H9 (cell line): Measurements from ENCODE around the gene EAF2. TPM values are rescaled to one million over a fixed set of nuclear protein-coding genes. Genes with fewer than 3 reads are reported as not detected.

Source experiments
- DNase-seq: peaks from one replicate; pipeline ENCODE4 v3.0.0-alpha.2; 2017
- H2AFZ ChIP-seq: one replicate; pipeline ENCODE4 v1.6.1; 2013; ENCODE audit warnings: mild to moderate bottlenecking, low read length, control low read depth, moderate library complexity
- H2AK5ac ChIP-seq: 2 replicates; pipeline ENCODE4 v1.6.1; 2013; ENCODE audit warnings: low read length, control low read depth, mixed read lengths; ENCODE audit not compliant: insufficient read length
- H2BK120ac ChIP-seq: one replicate; pipeline ENCODE4 v1.6.1; 2013; ENCODE audit warnings: low read depth, mild to moderate bottlenecking, low read length, control low read depth, inconsistent platforms; ENCODE audit not compliant: poor library complexity, severe bottlenecking
- H2BK12ac ChIP-seq: 2 replicates; pipeline ENCODE4 v1.6.1; 2013; ENCODE audit warnings: low read length, control low read depth, mixed read lengths, low read depth; ENCODE audit not compliant: insufficient read length
- H2BK15ac ChIP-seq: 2 replicates; pipeline ENCODE4 v1.6.1; 2013; ENCODE audit warnings: low read depth, low read length, control low read depth
- H2BK20ac ChIP-seq: one replicate; pipeline ENCODE4 v1.6.1; 2013; ENCODE audit warnings: low read depth, mild to moderate bottlenecking, low read length, control low read depth, inconsistent platforms; ENCODE audit not compliant: poor library complexity, severe bottlenecking
- H2BK5ac ChIP-seq: 2 replicates; pipeline ENCODE4 v1.6.1; 2013; ENCODE audit warnings: low read length, control low read depth, mixed read lengths; ENCODE audit not compliant: insufficient read length
- H3K14ac ChIP-seq: 2 replicates; pipeline ENCODE4 v1.6.1; 2013; ENCODE audit warnings: low read length, control low read depth; ENCODE audit not compliant: insufficient read depth
- H3K18ac ChIP-seq: 2 replicates; pipeline ENCODE4 v1.6.1; 2013; ENCODE audit warnings: low read depth, mild to moderate bottlenecking, mixed read lengths, low read length, control low read depth; ENCODE audit not compliant: insufficient read length
- H3K23ac ChIP-seq: 2 replicates; pipeline ENCODE4 v1.6.1; 2013; ENCODE audit warnings: low read length, control low read depth, mixed read lengths, low read depth; ENCODE audit not compliant: insufficient read length
- H3K23me2 ChIP-seq: 2 replicates; pipeline ENCODE4 v1.6.1; 2013; ENCODE audit warnings: low read depth, mild to moderate bottlenecking, mixed read lengths, low read length, control low read depth; ENCODE audit not compliant: insufficient read length, poor library complexity, severe bottlenecking
- H3K27ac ChIP-seq: 2 replicates; pipeline ENCODE4 v1.5.1; 2013; ENCODE audit warnings: low read length, control low read depth, mixed read lengths, low read depth; ENCODE audit not compliant: insufficient read length
- H3K27me3 ChIP-seq: 2 replicates; pipeline ENCODE4 v1.6.1; 2013; ENCODE audit warnings: low read length, control low read depth, inconsistent platforms; ENCODE audit not compliant: insufficient read depth
- H3K4ac ChIP-seq: 2 replicates; pipeline ENCODE4 v1.6.1; 2013; ENCODE audit warnings: low read depth, mild to moderate bottlenecking, control low read depth, inconsistent platforms, low read length, moderate library complexity
- H3K4me1 ChIP-seq: 2 replicates; pipeline ENCODE4 v1.6.1; 2013; ENCODE audit warnings: low read length, control low read depth, inconsistent platforms; ENCODE audit not compliant: insufficient read depth
- H3K4me2 ChIP-seq: 2 replicates; pipeline ENCODE4 v1.6.1; 2013; ENCODE audit warnings: low read length, control low read depth, mixed read lengths; ENCODE audit not compliant: insufficient read length, insufficient read depth
- H3K56ac ChIP-seq: 2 replicates; pipeline ENCODE4 v1.6.1; 2013; ENCODE audit warnings: low read depth, mild to moderate bottlenecking, mixed read lengths, low read length, control low read depth; ENCODE audit not compliant: insufficient read length
- H3K79me1 ChIP-seq: 2 replicates; pipeline ENCODE4 v1.6.1; 2013; ENCODE audit warnings: low read depth, mild to moderate bottlenecking, moderate library complexity, low read length, control low read depth, inconsistent platforms; ENCODE audit not compliant: insufficient read depth, poor library complexity, severe bottlenecking
- H3K79me2 ChIP-seq: 2 replicates; pipeline ENCODE4 v1.6.1; 2013; ENCODE audit warnings: low read length, control low read depth, inconsistent platforms; ENCODE audit not compliant: insufficient read depth
- H3K9ac ChIP-seq: 2 replicates; pipeline ENCODE4 v1.6.1; 2013; ENCODE audit warnings: low read length, control low read depth, mixed read lengths; ENCODE audit not compliant: insufficient read length; ENCODE audit errors: extremely low read depth
- H3K9me3 ChIP-seq: one replicate; pipeline ENCODE4 v1.6.1; 2013; ENCODE audit warnings: low read depth, low read length, inconsistent platforms; ENCODE audit not compliant: control insufficient read depth
- H3T11ph ChIP-seq: one replicate; pipeline ENCODE4 v1.6.1; 2013; ENCODE audit warnings: mild to moderate bottlenecking, low read length, control low read depth, inconsistent platforms
- H4K20me1 ChIP-seq: one replicate; pipeline ENCODE4 v1.6.1; 2013; ENCODE audit not compliant: control insufficient read depth, insufficient read length, insufficient read depth
- H4K5ac ChIP-seq: 2 replicates; pipeline ENCODE4 v1.6.1; 2013; ENCODE audit warnings: low read depth, mild to moderate bottlenecking, mixed read lengths, low read length, control low read depth; ENCODE audit not compliant: insufficient read length
- H4K8ac ChIP-seq: replicated peaks from 2 replicates; pipeline ENCODE4 v1.6.1; 2013; ENCODE audit warnings: low read length, control low read depth, mixed read lengths, low read depth; ENCODE audit not compliant: insufficient read length
- H4K91ac ChIP-seq: 2 replicates; pipeline ENCODE4 v1.6.1; 2013; ENCODE audit warnings: low read depth, mild to moderate bottlenecking, moderate library complexity, mixed read lengths, low read length, control low read depth; ENCODE audit not compliant: insufficient read length
- H3K27ac Mint-ChIP-seq, 3 experiments: 2 replicates in 2 of 3; 3 replicates in 1 of 3; pipeline ENCODE4 v1.8.0; 2020 to 2021; ENCODE audit warnings: mixed read lengths in 3 of 3, mild to moderate bottlenecking in 1 of 3, moderate library complexity in 1 of 3
- H3K27me3 Mint-ChIP-seq: 2 replicates; pipeline ENCODE4 v1.8.0; 2021; ENCODE audit warnings: low read depth, mild to moderate bottlenecking, moderate library complexity, mixed read lengths
- H3K36me3 Mint-ChIP-seq, 3 experiments: 2 replicates in 2 of 3; 3 replicates in 1 of 3; pipeline ENCODE4 v1.8.0; 2020 to 2021; ENCODE audit warnings: low read depth in 3 of 3, mixed read lengths in 3 of 3; ENCODE audit not compliant: insufficient read depth in 1 of 3
- H3K4me1 Mint-ChIP-seq, 2 experiments: 2 replicates each; pipeline ENCODE4 v1.8.0; 2020; ENCODE audit warnings: mixed read lengths in 2 of 2
- H3K4me3 Mint-ChIP-seq, 2 experiments: 2 replicates in 1 of 2; 3 replicates in 1 of 2; pipeline ENCODE4 v1.8.0; 2020 to 2021; ENCODE audit warnings: mild to moderate bottlenecking in 2 of 2, mixed read lengths in 2 of 2, moderate library complexity in 1 of 2
- H3K9me3 Mint-ChIP-seq, 2 experiments: 2 replicates in 1 of 2; 3 replicates in 1 of 2; pipeline ENCODE4 v1.8.0; 2020; ENCODE audit warnings: mild to moderate bottlenecking in 2 of 2, mixed read lengths in 2 of 2, moderate library complexity in 1 of 2
- CTCF ChIP-seq: fragments of 200-600 bp; sonication (generic); conservative IDR thresholded peaks from 3 replicates; pipeline ENCODE4 v1.8.0; 2021; ENCODE audit warnings: antibody characterized with exemption, mild to moderate bottlenecking
- WGBS: extraction: QIAGEN DNeasy Blood & Tissue Kit; methylation state at CpG from one replicate; pipeline ENCODE4 v1.1.7; 2013; ENCODE audit warnings: missing lambda C conversion rate, low lambda C conversion rate, mixed read lengths; ENCODE audit not compliant: insufficient read length; ENCODE audit errors: extremely low coverage; 5-methylcytosine and 5-hydroxymethylcytosine counted together
- total RNA-seq: library from RNA; stranded (reverse); gene quantifications from 2 replicates; pipeline ENCODE4 v1.2.1, GENCODE V29; 2021

EAF2 gene
- total RNA-seq, 1 experiment from 2014 or later = 4.3 TPM

GRCh38 chr3:121926380-121926779, 91.4 kb downstream of the EAF2 start:
- H3K14ac ChIP-seq = no peak overlapping the region
- H3K27me3 ChIP-seq = no peaks in the 10 kb centered on the region
- no peak overlapping the region for H2BK15ac ChIP-seq
- H2BK120ac ChIP-seq = no peak overlapping the region
- no peak overlapping the region for H3K18ac ChIP-seq
- no peaks in the 10 kb centered on the region for H3K27me3 Mint-ChIP-seq
- no peak overlapping the region for H3K27ac ChIP-seq
- H3K4me3 Mint-ChIP-seq = no peak overlapping the region
- H3K23me2 ChIP-seq = no peaks in the 10 kb centered on the region
- H3K56ac ChIP-seq = no peak overlapping the region
- no peak overlapping the region for H3K4ac ChIP-seq
- no peak overlapping the region for H2BK20ac ChIP-seq
- no peak overlapping the region for H2AFZ ChIP-seq
- H3K4me1 ChIP-seq = no peaks in the 10 kb centered on the region
- H3K23ac ChIP-seq = no peak overlapping the region
- H3K79me1 ChIP-seq = no peaks in the 10 kb centered on the region
- H2BK12ac ChIP-seq = no peak overlapping the region
- no peak for DNase-seq
- no peaks in the 10 kb centered on the region for H3K79me2 ChIP-seq
- H3T11ph ChIP-seq = no peak overlapping the region
- no peaks in the 10 kb centered on the region for H3K4me1 Mint-ChIP-seq
- H3K27ac Mint-ChIP-seq = no peak overlapping the region; a peak in 2 of 7 replicates
- peaks cover 0 to 2% of the 10 kb centered on the region in 2 experiments; a peak in 1 of 5 replicates for H3K9me3 Mint-ChIP-seq
- WGBS = no CpG with 5 or more reads among the region's 1 CpG
- H4K5ac ChIP-seq = no peak overlapping the region
- no peak overlapping the region for H4K91ac ChIP-seq
- no peak overlapping the region for H2BK5ac ChIP-seq
- no peak overlapping the region for H3K4me2 ChIP-seq
- TF ChIP-seq CTCF = no peak
- H2AK5ac ChIP-seq = no peak overlapping the region
- H3K9me3 ChIP-seq = no peaks in the 10 kb centered on the region
- peaks cover 0 to 7% (median 4%) of the 10 kb centered on the region in 3 experiments; a peak in 4 of 7 replicates for H3K36me3 Mint-ChIP-seq
- H3K9ac ChIP-seq = no peak overlapping the region
- H4K20me1 ChIP-seq = no peaks in the 10 kb centered on the region
- H4K8ac ChIP-seq = no peak overlapping the region

Other genes starting within 250 kb of the EAF2 start
- gene FBXO40, start 241.8 kb upstream of the EAF2 start, total RNA-seq = 0.04 and 0.15 TPM in 2 replicates
- 1.1 and 1.2 TPM in 2 replicates for gene HCLS1, start 174.3 kb upstream of the EAF2 start, total RNA-seq
- gene GOLGB1, start 85.5 kb upstream of the EAF2 start, total RNA-seq = 25.8 and 31.4 TPM in 2 replicates
- gene IQCB1, start 149 bp upstream of the EAF2 start, total RNA-seq = 34.6 and 35.8 TPM in 2 replicates
- 2.3 and 2.4 TPM in 2 replicates for gene SLC15A2, start 59.2 kb downstream of the EAF2 start, total RNA-seq
- gene ILDR1, start 187.0 kb downstream of the EAF2 start, total RNA-seq = 0.68 and 1.1 TPM in 2 replicates
- gene CD86, start 220.2 kb downstream of the EAF2 start, total RNA-seq = not detected in 2 replicates